ENCODE measurements around the gene GLRX5. TPM values are rescaled to one million over a fixed set of nuclear protein-coding genes. Genes with fewer than 3 reads are reported as not detected.

Gene GLRX5
- total RNA-seq, 1 experiment from 2014 or later, result 60.1 TPM

DNA sequence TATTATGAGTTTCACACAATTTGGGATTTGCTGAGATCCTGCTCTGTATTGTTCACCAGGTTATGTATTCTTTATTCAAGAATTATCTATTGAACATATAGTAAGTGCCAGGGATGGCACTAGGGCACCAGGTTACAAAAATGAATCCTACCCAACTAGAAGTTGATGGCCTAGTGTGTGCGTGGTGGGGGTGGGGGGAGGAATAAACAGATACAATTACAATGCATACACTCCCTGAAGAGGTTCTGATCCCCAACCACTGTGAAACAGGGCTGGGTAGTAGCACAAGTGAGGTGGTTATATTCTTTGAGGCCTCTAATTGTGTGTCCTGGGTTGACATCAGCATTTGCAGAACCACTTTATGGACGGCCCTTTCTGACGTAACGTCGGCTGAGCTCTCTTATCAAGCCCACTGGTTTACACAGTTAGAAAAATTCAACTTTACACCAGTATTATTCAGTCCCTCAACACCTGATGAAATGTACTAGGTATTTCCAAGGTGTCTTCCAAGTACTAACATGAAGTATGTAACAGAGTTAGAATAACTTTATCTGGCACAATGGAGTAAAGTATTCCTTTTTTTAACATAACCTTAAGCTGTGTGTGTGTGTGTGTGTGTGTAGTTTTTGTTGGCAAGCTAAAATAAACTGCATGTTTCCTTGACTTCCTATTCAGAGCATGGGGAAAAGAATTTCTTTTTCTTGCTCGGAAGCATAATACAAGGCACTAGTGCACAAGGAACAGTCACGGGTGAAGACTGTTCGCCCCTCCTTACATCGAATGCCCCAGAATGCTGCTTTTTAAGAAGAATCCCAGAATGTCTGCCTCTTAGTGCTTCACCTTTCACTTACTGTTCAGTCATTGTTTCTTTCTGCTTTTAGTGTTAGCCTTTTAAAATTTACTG is 8.1 kb upstream of the GLRX5 start:
- Histone ChIP-seq H3K9me3 (ENCODE audit: control insufficient read depth in 1 of 2, insufficient read depth in 1 of 2, low read depth in 1 of 2, low read length in 2 of 2) (no peaks in the 10 kb centered on the region), H2AFZ (ENCODE audit: low read depth, low read length, poor library complexity, severe bottlenecking) (no peak overlapping the region), H3K36me3 (ENCODE audit: control insufficient read depth in 1 of 2, insufficient read depth in 2 of 2, low read length in 2 of 2) (no peaks in the 10 kb centered on the region; a peak in 1 of 4 replicates), H3K4me1 (ENCODE audit: control insufficient read depth in 1 of 2, insufficient read depth in 2 of 2, low read length in 2 of 2) (peaks cover 27 to 69% of the 10 kb centered on the region in 2 experiments), H3K9me2 (ENCODE audit: insufficient read depth) (no peaks in the 10 kb centered on the region), H3K27ac (ENCODE audit: low read depth, low read length) (no peak overlapping the region), H3K4me2 (ENCODE audit: low read length) (no peak overlapping the region), H3K4me3 (replicated peaks in 1 of 2; ENCODE audit: low read depth in 1 of 2, low read length in 2 of 2) (no peak overlapping the region), H3K9ac (ENCODE audit: low read length) (no peak overlapping the region), H3K79me2 (ENCODE audit: insufficient read depth, low read length) (peaks cover 29% of the 10 kb centered on the region), H3K27me3 (ENCODE audit: insufficient read depth, low read length) (no peaks in the 10 kb centered on the region), H4K20me1 (ENCODE audit: insufficient read depth) (peaks cover 6% of the 10 kb centered on the region; the same call in 1 of the 2 replicates)
- RAD21 ChIA-PET (ENCODE audit: low non-redundant PET in 1 of 2, low total read pairs in 2 of 2, uncharacterized antibody in 2 of 2, unreplicated experiment in 2 of 2), result interaction anchor here (1.0 to 1.5 kb wide), 2 partner anchors 84 kb away, joined by 4 to 6 read pairs; no protein-coding TSS in a partner anchor
- BruUV-seq (replicated peaks), result no TSS peak
- DNase-seq (ENCODE audit: low read depth, low spot score), result no peak
- ATAC-seq, result no peak
- POLR2A ChIA-PET, result interaction anchor here (1.0 kb wide), 1 partner anchor 26 kb away, joined by 3 read pairs; no protein-coding TSS in a partner anchor
- CTCF ChIA-PET, result interaction anchor here (0.7 to 2.9 kb wide), 16 partner anchors 9 to 99 kb away, joined by 3 to 32 read pairs (median 5); partner anchors contain the start of gene SYNE3
- TF ChIP-seq, protein P1, sequence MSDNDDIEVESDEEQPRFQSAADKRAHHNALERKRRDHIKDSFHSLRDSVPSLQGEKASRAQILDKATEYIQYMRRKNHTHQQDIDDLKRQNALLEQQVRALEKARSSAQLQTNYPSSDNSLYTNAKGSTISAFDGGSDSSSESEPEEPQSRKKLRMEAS (IDR thresholded peaks at IDR 0.05), result no peak
- TF ChIP-seq ZNF274 (IDR thresholded peaks at IDR 0.05; ENCODE audit: low read depth, low read length) (no peak), EZH2phosphoT487 (IDR thresholded peaks at IDR 0.05; ENCODE audit: borderline replicate concordance) (no peak), CBX3 (IDR thresholded peaks at IDR 0.05; ENCODE audit: low read depth) (no peak), SRF (IDR thresholded peaks at IDR 0.05; ENCODE audit: low read depth) (no peak), POLR2A (IDR thresholded peaks at IDR 0.05; ENCODE audit: borderline replicate concordance, extremely low read depth, insufficient read depth, insufficient read length) (no peak), RAD21 (IDR thresholded peaks at IDR 0.05; ENCODE audit: low read depth) (no peak), ZFX (IDR thresholded peaks at IDR 0.05) (no peak), YY1 (IDR thresholded peaks at IDR 0.05; ENCODE audit: extremely low read depth, insufficient replicate concordance, low read depth, low read length) (no peak)
- TF ChIP-seq, protein P2, sequence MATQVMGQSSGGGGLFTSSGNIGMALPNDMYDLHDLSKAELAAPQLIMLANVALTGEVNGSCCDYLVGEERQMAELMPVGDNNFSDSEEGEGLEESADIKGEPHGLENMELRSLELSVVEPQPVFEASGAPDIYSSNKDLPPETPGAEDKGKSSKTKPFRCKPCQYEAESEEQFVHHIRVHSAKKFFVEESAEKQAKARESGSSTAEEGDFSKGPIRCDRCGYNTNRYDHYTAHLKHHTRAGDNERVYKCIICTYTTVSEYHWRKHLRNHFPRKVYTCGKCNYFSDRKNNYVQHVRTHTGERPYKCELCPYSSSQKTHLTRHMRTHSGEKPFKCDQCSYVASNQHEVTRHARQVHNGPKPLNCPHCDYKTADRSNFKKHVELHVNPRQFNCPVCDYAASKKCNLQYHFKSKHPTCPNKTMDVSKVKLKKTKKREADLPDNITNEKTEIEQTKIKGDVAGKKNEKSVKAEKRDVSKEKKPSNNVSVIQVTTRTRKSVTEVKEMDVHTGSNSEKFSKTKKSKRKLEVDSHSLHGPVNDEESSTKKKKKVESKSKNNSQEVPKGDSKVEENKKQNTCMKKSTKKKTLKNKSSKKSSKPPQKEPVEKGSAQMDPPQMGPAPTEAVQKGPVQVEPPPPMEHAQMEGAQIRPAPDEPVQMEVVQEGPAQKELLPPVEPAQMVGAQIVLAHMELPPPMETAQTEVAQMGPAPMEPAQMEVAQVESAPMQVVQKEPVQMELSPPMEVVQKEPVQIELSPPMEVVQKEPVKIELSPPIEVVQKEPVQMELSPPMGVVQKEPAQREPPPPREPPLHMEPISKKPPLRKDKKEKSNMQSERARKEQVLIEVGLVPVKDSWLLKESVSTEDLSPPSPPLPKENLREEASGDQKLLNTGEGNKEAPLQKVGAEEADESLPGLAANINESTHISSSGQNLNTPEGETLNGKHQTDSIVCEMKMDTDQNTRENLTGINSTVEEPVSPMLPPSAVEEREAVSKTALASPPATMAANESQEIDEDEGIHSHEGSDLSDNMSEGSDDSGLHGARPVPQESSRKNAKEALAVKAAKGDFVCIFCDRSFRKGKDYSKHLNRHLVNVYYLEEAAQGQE (IDR thresholded peaks at IDR 0.05; ENCODE audit: low read depth), result no peak
- TF ChIP-seq, protein P3, sequence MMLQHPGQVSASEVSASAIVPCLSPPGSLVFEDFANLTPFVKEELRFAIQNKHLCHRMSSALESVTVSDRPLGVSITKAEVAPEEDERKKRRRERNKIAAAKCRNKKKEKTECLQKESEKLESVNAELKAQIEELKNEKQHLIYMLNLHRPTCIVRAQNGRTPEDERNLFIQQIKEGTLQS (IDR thresholded peaks at IDR 0.05), result no peak
- intact Hi-C loops (cut with micrococcal nuclease), result loop anchor here (1.0 kb wide), 1 partner anchor 84 kb away; no protein-coding TSS in a partner anchor
